Measurements from ENCODE around the gene AOPEP.

GRCh38 chr9:95031711-95032461, 305.4 kb downstream of the AOPEP start:
- TF ChIP-seq NR2C2 (CRISPR knock-in tag; IDR thresholded peaks at IDR 0.05) (no peak), CTCF (IDR thresholded peaks at IDR 0.05) (no peak), USF2 (CRISPR knock-in tag; IDR thresholded peaks at IDR 0.05) (no peak)

Measured in WTC11 (cell line).